SU-DHL-6 (cell line): ENCODE measurements around the gene EBF3.

Experiments
- EZH2phosphoT487 ChIP-seq: fragments of 200-600 bp; sonication (generic), shearing (Covaris generic); conservative IDR thresholded peaks from 2 replicates; pipeline ENCODE4 v1.6.1; 2018; ENCODE audit warnings: mild to moderate bottlenecking, antibody characterized with exemption, low read length, moderate library complexity, mixed read lengths
- TF ChIP-seq, protein P1 (sequence below): fragments of 200-600 bp; sonication (generic); IDR thresholded peaks from one replicate; pipeline ENCODE4 v1.5.1; 2017; ENCODE audit warnings: antibody characterized with exemption, mild to moderate bottlenecking, low read length, moderate library complexity; ENCODE audit not compliant: insufficient read depth, poor library complexity, severe bottlenecking

DNA sequence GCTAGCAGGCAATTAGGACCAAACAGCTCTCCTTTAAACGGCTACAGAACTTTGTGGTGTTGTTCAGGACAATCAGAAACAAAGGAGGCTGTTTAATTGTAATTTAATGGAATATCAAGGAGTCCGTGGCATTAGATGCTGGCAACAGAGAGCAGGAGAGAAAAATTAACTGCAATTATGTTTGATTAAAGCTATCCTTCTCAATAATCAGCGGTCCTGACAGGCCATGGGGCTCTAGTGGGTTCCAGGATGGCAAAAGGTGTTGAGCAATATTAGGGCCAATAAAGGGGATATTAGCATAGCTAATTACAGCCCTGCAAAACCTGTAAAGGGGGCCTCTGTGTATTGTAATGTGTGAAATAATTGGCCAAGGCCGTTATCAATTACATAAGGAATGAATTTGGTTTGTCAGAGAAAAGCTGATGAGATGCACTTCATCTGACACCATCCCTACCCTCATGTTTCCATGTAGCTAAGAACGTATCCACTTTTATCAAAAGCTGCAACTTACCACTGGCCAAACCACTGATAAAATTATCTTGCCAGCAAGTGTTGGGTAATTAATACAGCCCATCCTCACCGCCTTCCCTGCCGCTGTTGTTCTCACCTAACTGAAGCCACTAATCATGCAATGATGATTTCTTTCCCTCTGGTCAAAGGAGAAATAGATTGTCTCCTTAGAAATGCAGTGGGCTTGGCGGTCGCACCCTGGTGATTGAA lies 81.6 kb downstream of the EBF3 start:
- no peak for TF ChIP-seq EZH2phosphoT487
- TF ChIP-seq, protein P1, sequence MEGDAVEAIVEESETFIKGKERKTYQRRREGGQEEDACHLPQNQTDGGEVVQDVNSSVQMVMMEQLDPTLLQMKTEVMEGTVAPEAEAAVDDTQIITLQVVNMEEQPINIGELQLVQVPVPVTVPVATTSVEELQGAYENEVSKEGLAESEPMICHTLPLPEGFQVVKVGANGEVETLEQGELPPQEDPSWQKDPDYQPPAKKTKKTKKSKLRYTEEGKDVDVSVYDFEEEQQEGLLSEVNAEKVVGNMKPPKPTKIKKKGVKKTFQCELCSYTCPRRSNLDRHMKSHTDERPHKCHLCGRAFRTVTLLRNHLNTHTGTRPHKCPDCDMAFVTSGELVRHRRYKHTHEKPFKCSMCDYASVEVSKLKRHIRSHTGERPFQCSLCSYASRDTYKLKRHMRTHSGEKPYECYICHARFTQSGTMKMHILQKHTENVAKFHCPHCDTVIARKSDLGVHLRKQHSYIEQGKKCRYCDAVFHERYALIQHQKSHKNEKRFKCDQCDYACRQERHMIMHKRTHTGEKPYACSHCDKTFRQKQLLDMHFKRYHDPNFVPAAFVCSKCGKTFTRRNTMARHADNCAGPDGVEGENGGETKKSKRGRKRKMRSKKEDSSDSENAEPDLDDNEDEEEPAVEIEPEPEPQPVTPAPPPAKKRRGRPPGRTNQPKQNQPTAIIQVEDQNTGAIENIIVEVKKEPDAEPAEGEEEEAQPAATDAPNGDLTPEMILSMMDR: no peak
